GM12873 (cell line): ENCODE data around the gene XRCC1.

ENCODE experiments used
- CTCF ChIP-seq: IDR thresholded peaks from 2 replicates; pipeline ENCODE4 v1.5.1; 2012; ENCODE audit warnings: low read depth, mild to moderate bottlenecking, moderate library complexity, low read length, control low read depth; ENCODE audit not compliant: insufficient read depth; ENCODE audit errors: missing control alignments

XRCC1 gene

GRCh38 chr19:43597876-43598275 is 22.5 kb upstream of the XRCC1 start:
- no peak for TF ChIP-seq CTCF

- TF ChIP-seq CTCF, result no peak
These were observed 21.6 kb upstream of the XRCC1 start for GRCh38 chr19:43596842-43597461.

GRCh38 chr19:43595999-43596841 is 20.9 kb upstream of the XRCC1 start, which contains the start of the genes IRGQ and ZNF576:
Gene IRGQ, minus strand, starts transcription at chr19:43596134. Its CDS starts 796 bp downstream, at chr19:43595338.
Gene ZNF576, plus strand, starts transcription at chr19:43596595. Its CDS starts 514 bp downstream, at chr19:43597109.
- TF ChIP-seq CTCF, result no peak

- TF ChIP-seq CTCF, result no peak
These were observed 20.3 kb upstream of the XRCC1 start for GRCh38 chr19:43595605-43595998.

GRCh38 chr19:43594710-43595604 is 19.6 kb upstream of the XRCC1 start:
- TF ChIP-seq CTCF, result peak; percentile 98

GRCh38 chr19:43594081-43594697 is 18.9 kb upstream of the XRCC1 start:
- TF ChIP-seq CTCF, result no peak
